Neural cell (in vitro differentiated cells): Measurements from ENCODE around the gene TLE2. TPM values are rescaled to one million over a fixed set of nuclear protein-coding genes. Genes with fewer than 3 reads are reported as not detected.

Experiments used
- H2AFZ ChIP-seq: fragments of 200-600, 300-800 bp; sonication (generic), shearing (Covaris generic); 2 replicates; pipeline ENCODE4 v1.6.0; 2014; ENCODE audit warnings: low read depth, mild to moderate bottlenecking, antibody characterized with exemption, low read length, moderate library complexity
- H3F3A ChIP-seq: fragments of 200-600 bp; shearing (Covaris generic); 2 replicates; pipeline ENCODE4 v1.6.1; 2016; ENCODE audit warnings: mild to moderate bottlenecking, moderate library complexity, mixed read lengths, antibody characterized with exemption, low read length; ENCODE audit not compliant: insufficient read depth, poor library complexity, severe bottlenecking
- H3K27ac ChIP-seq: fragments of 200-600, 300-800 bp; sonication (generic), shearing (Covaris generic); 2 replicates; pipeline ENCODE4 v1.5.1; 2014; ENCODE audit warnings: mild to moderate bottlenecking, low read length, moderate library complexity
- H3K27me3 ChIP-seq: fragments of 300-800, 200-600 bp; sonication (generic), shearing (Covaris generic); 2 replicates; pipeline ENCODE4 v1.6.0; 2014; ENCODE audit warnings: mild to moderate bottlenecking, low read depth, low read length, moderate library complexity; ENCODE audit not compliant: insufficient read depth
- H3K36me3 ChIP-seq: fragments of 300-800, 200-600 bp; sonication (generic), shearing (Covaris generic); 2 replicates; pipeline ENCODE4 v1.5.1; 2014; ENCODE audit warnings: mild to moderate bottlenecking, antibody characterized with exemption, low read length, moderate library complexity; ENCODE audit not compliant: insufficient read depth
- H3K4me2 ChIP-seq: fragments of 300-800, 200-600 bp; sonication (generic), shearing (Covaris generic); 2 replicates; pipeline ENCODE4 v1.6.0; 2014; ENCODE audit warnings: mild to moderate bottlenecking, low read length
- H3K4me3 ChIP-seq: fragments of 300-800, 200-600 bp; sonication (generic), shearing (Covaris generic); 2 replicates; pipeline ENCODE4 v1.5.1; 2014; ENCODE audit warnings: mild to moderate bottlenecking, low read length, moderate library complexity
- H3K79me2 ChIP-seq: fragments of 200-600 bp; shearing (Covaris generic); replicated peaks from 2 replicates; pipeline ENCODE4 v1.6.0; 2014; ENCODE audit warnings: mild to moderate bottlenecking, low read length, moderate library complexity; ENCODE audit not compliant: insufficient read depth
- H3K9ac ChIP-seq: fragments of 300-800, 200-600 bp; sonication (generic), shearing (Covaris generic); 2 replicates; pipeline ENCODE4 v1.6.1; 2016; ENCODE audit warnings: mild to moderate bottlenecking, low read length, mixed read lengths
- H3K9me2 ChIP-seq: fragments of 200-600 bp; shearing (Covaris generic); 2 replicates; pipeline ENCODE4 v1.6.1; 2016; ENCODE audit warnings: mild to moderate bottlenecking, low read length, mixed read lengths; ENCODE audit not compliant: insufficient read depth
- H3K9me3 ChIP-seq: fragments of 200-600, 300-800 bp; sonication (generic), shearing (Covaris generic); 2 replicates; pipeline ENCODE4 v1.6.1; 2016; ENCODE audit warnings: mild to moderate bottlenecking, mixed run types, low read length, moderate library complexity, mixed read lengths
- H4K20me1 ChIP-seq: fragments of 200-600 bp; shearing (Covaris generic); 2 replicates; pipeline ENCODE4 v1.6.1; 2016; ENCODE audit warnings: mild to moderate bottlenecking, mixed run types; ENCODE audit not compliant: insufficient read depth
- CTCF ChIP-seq: fragments of 450-650 bp; IDR thresholded peaks from 2 replicates; pipeline ENCODE4 v1.5.1; 2014; ENCODE audit warnings: antibody characterized with exemption, mild to moderate bottlenecking, moderate library complexity; ENCODE audit not compliant: poor library complexity, severe bottlenecking
- EP300 ChIP-seq: fragments of 450-650 bp; conservative IDR thresholded peaks from 2 replicates; pipeline ENCODE4 v1.6.1; 2014; ENCODE audit warnings: antibody characterized with exemption, mild to moderate bottlenecking, moderate library complexity; ENCODE audit not compliant: poor library complexity, severe bottlenecking
- EZH2 ChIP-seq: fragments of 200-600, 300-800 bp; shearing (Covaris generic), sonication (generic); IDR thresholded peaks from 2 replicates; pipeline ENCODE4 v1.6.1; 2014; ENCODE audit warnings: antibody characterized with exemption, low read length, borderline replicate concordance, mild to moderate bottlenecking; ENCODE audit not compliant: insufficient read depth, poor library complexity, severe bottlenecking
- MXI1 ChIP-seq: fragments of 450-650 bp; conservative IDR thresholded peaks from 2 replicates; pipeline ENCODE4 v1.6.1; 2014; ENCODE audit warnings: antibody characterized with exemption, mild to moderate bottlenecking; ENCODE audit not compliant: poor library complexity, severe bottlenecking
- POLR2AphosphoS5 ChIP-seq: IDR thresholded peaks from 2 replicates; pipeline ENCODE4 v1.6.1; 2012
- RAD21 ChIP-seq: fragments of 450-650 bp; conservative IDR thresholded peaks from 2 replicates; pipeline ENCODE4 v1.6.1; 2014; ENCODE audit warnings: antibody characterized with exemption, mild to moderate bottlenecking, moderate library complexity
- REST ChIP-seq: IDR thresholded peaks from 2 replicates; pipeline ENCODE4 v1.6.1; 2012; ENCODE audit warnings: borderline replicate concordance
- SMC3 ChIP-seq: fragments of 450-650 bp; conservative IDR thresholded peaks from 2 replicates; pipeline ENCODE4 v1.6.1; 2014; ENCODE audit warnings: antibody characterized with exemption, mild to moderate bottlenecking, moderate library complexity; ENCODE audit not compliant: poor library complexity
- TAF1 ChIP-seq: IDR thresholded peaks from 2 replicates; pipeline ENCODE4 v1.6.1; 2012; ENCODE audit warnings: low read depth
- polyA plus RNA-seq: library from polyadenylated mRNA; depleted of rRNA; stranded (reverse); fragments of >200 nt; gene quantifications from 2 replicates; pipeline ENCODE4 v1.2.3, GENCODE V29; 2014

Gene TLE2
- polyA plus RNA-seq, 1 donor from 2014 or later: 7.0 TPM

- Histone ChIP-seq H4K20me1 (no peaks in the 10 kb centered on the region), H3K9me2 (no peaks in the 10 kb centered on the region), H3K4me3 (peak overlapping the region; percentile 62), H3K79me2 (no peaks in the 10 kb centered on the region), H3K27ac (no peak overlapping the region), H3K27me3 (peaks cover 88% of the 10 kb centered on the region), H3K9me3 (no peaks in the 10 kb centered on the region), H3K4me2 (no peak overlapping the region), H3F3A (no peaks in the 10 kb centered on the region), H2AFZ (no peak overlapping the region), H3K36me3 (no peaks in the 10 kb centered on the region), H3K9ac (peak overlapping the region; percentile 42)
- no peak for TF ChIP-seq SMC3
- TF ChIP-seq EZH2: peak; percentile 38
- TF ChIP-seq POLR2AphosphoS5: no peak
Measured at GRCh38 chr19:3028305-3029064, 595 bp downstream of the TLE2 start.

GRCh38 chr19:3027981-3028304, 1.1 kb downstream of the TLE2 start:
- Histone ChIP-seq H2AFZ (no peak overlapping the region), H3K36me3 (no peaks in the 10 kb centered on the region), H3K4me3 (peak overlapping the region; percentile 62), H3K9ac (no peak overlapping the region), H4K20me1 (no peaks in the 10 kb centered on the region), H3K4me2 (no peak overlapping the region), H3K79me2 (no peaks in the 10 kb centered on the region), H3K9me2 (no peaks in the 10 kb centered on the region), H3K27me3 (peaks cover 86% of the 10 kb centered on the region), H3K9me3 (no peaks in the 10 kb centered on the region), H3K27ac (no peak overlapping the region), H3F3A (no peaks in the 10 kb centered on the region)
- no peak for TF ChIP-seq TAF1
- no peak for TF ChIP-seq EZH2
- TF ChIP-seq EP300: no peak
- no peak for TF ChIP-seq REST
- TF ChIP-seq CTCF: no peak
- TF ChIP-seq POLR2AphosphoS5: no peak
- TF ChIP-seq SMC3: no peak
- TF ChIP-seq MXI1: no peak
- TF ChIP-seq RAD21: no peak
